Left renal pelvis (tissue), 4 donors: Measurements from ENCODE around the gene CSNK2A3. TPM values are rescaled to one million over a fixed set of nuclear protein-coding genes. Genes with fewer than 3 reads are reported as not detected.
"Not testable (repeated sequence)": the region's sequence is repeated elsewhere in the genome, so short reads cannot be mapped to it uniquely, and the experiment has no call there.

Source experiments
- DNase-seq, 4 donors: peaks; one replicate each; pipeline ENCODE4 v3.0.0-alpha.2; 2013; ENCODE audit warnings: low read depth in 4 of 4, low spot score in 3 of 4
- polyA plus RNA-seq, 4 donors: library from polyadenylated mRNA; unstranded; fragments of 120-200 nt; gene quantifications; one replicate each; pipeline ENCODE4 v1.2.1, GENCODE V29; 2013; ENCODE audit not compliant: insufficient read length in 4 of 4

Gene CSNK2A3
- 1 to 10 TPM in 2 of 4 donors, under 1 TPM in 2; 0.66 to 3.0 (median 1.0) TPM for polyA plus RNA-seq

GRCh38 chr11:11352878-11353277, at the start of gene CSNK2A3:
CSNK2A3 (minus strand) TSS chr11:11353250; CDS start chr11:11353119, 131 bp downstream.
- not testable (repeated sequence) for DNase-seq

GRCh38 chr11:11401960-11402535, 49.0 kb upstream of the CSNK2A3 start:
- DNase-seq: no peak

- DNase-seq: no peak
Measured at GRCh38 chr11:11400635-11401232, 47.7 kb upstream of the CSNK2A3 start.

- no peak for DNase-seq
Measured at GRCh38 chr11:11400121-11400520, 47.1 kb upstream of the CSNK2A3 start.

GRCh38 chr11:11397781-11398180, 44.7 kb upstream of the CSNK2A3 start:
- DNase-seq: no peak

GRCh38 chr11:11397036-11397415, 44.0 kb upstream of the CSNK2A3 start:
- no peak for DNase-seq

- DNase-seq: no peak
Measured at GRCh38 chr11:11396301-11397035, 43.4 kb upstream of the CSNK2A3 start.

GRCh38 chr11:11395126-11395525, 42.1 kb upstream of the CSNK2A3 start:
- DNase-seq: no peak

GRCh38 chr11:11394241-11394640, 41.2 kb upstream of the CSNK2A3 start:
- no peak for DNase-seq

GRCh38 chr11:11391796-11392463, 38.9 kb upstream of the CSNK2A3 start:
- DNase-seq: peak in 1 of 4 donors; percentile 8

- DNase-seq: no peak
Measured at GRCh38 chr11:11391169-11391568, 38.1 kb upstream of the CSNK2A3 start.

- DNase-seq: no peak
Measured at GRCh38 chr11:11390068-11390771, 37.2 kb upstream of the CSNK2A3 start.

GRCh38 chr11:11389238-11389637, 36.2 kb upstream of the CSNK2A3 start:
- DNase-seq: no peak

- DNase-seq: no peak
Measured at GRCh38 chr11:11387622-11388305, 34.7 kb upstream of the CSNK2A3 start.

GRCh38 chr11:11387207-11387606, 34.2 kb upstream of the CSNK2A3 start:
- DNase-seq: no peak

- DNase-seq: no peak
Measured at GRCh38 chr11:11384829-11385228, 31.8 kb upstream of the CSNK2A3 start.

GRCh38 chr11:11383995-11384394, 30.9 kb upstream of the CSNK2A3 start:
- no peak for DNase-seq

GRCh38 chr11:11382858-11383532, 29.9 kb upstream of the CSNK2A3 start:
- DNase-seq: no peak

GRCh38 chr11:11381471-11382105, 28.5 kb upstream of the CSNK2A3 start:
- DNase-seq: no peak
